Spleen (tissue), 11 donors: ENCODE data around the gene NOS1AP. TPM values are rescaled to one million over a fixed set of nuclear protein-coding genes. Genes with fewer than 3 reads are reported as not detected.

ENCODE experiments used
- DNase-seq: peaks from one replicate; pipeline ENCODE4 v3.0.0-alpha.2; 2020
- H3K27ac ChIP-seq, 8 donors: fragments of 200-600 bp; sonication (generic) in 7 of 8; 1 replicate in 4 of 8; 2 replicates in 4 of 8; pipeline versions ENCODE4 v1.5.0 to v1.8.0; 2016 to 2021; ENCODE audit warnings: inconsistent platforms in 4 of 8, mild to moderate bottlenecking in 4 of 8, moderate library complexity in 1 of 8
- H3K27me3 ChIP-seq, 7 donors: fragments of 200-600 bp; sonication (generic) in 6 of 7; replicated peaks in 1 of 7; 1 replicate in 4 of 7; 2 replicates in 3 of 7; pipeline versions ENCODE4 v1.5.0 to v1.8.0; 2016 to 2021; ENCODE audit warnings: inconsistent platforms in 3 of 7, mild to moderate bottlenecking in 1 of 7
- H3K36me3 ChIP-seq, 6 donors: fragments of 200-600 bp; sonication (generic) in 5 of 6; 1 replicate in 4 of 6; 2 replicates in 2 of 6; pipeline versions ENCODE4 v1.5.0 to v1.8.0; 2016 to 2021; ENCODE audit warnings: inconsistent platforms in 2 of 6
- H3K4me1 ChIP-seq, 6 donors: fragments of 200-600 bp; sonication (generic) in 5 of 6; 1 replicate in 3 of 6; 2 replicates in 3 of 6; pipeline versions ENCODE4 v1.5.0 to v1.8.0; 2016 to 2021; ENCODE audit warnings: inconsistent platforms in 3 of 6
- H3K4me3 ChIP-seq, 8 donors: fragments of 200-600 bp; sonication (generic) in 7 of 8; 1 replicate in 4 of 8; 2 replicates in 4 of 8; pipeline versions ENCODE4 v1.5.0 to v1.8.0; 2016 to 2021; ENCODE audit warnings: inconsistent platforms in 4 of 8, mild to moderate bottlenecking in 4 of 8, moderate library complexity in 2 of 8
- H3K9me3 ChIP-seq, 8 donors: fragments of 200-600 bp; sonication (generic) in 7 of 8; 1 replicate in 4 of 8; 2 replicates in 4 of 8; pipeline versions ENCODE4 v1.5.0 to v1.8.0; 2016 to 2021; ENCODE audit warnings: inconsistent platforms in 4 of 8
- POLR2A ChIP-seq, 3 donors: fragments of 450-650 bp; IDR thresholded peaks; one replicate each; pipeline ENCODE4 v1.5.1; 2017; ENCODE audit warnings: antibody characterized with exemption in 3 of 3, mild to moderate bottlenecking in 1 of 3
- POLR2AphosphoS5 ChIP-seq, 3 donors: sonication (generic); formaldehyde crosslinking; IDR thresholded peaks; one replicate each; pipeline ENCODE4 v1.5.1; 2017; ENCODE audit warnings: antibody characterized with exemption in 3 of 3
- WGBS, 5 donors: extraction: QIAGEN DNeasy Blood & Tissue Kit in 3 of 5; methylation state at CpG; one replicate each; pipeline versions ENCODE4 v1.1.5 to v1.1.7; 2013 to 2018; 5-methylcytosine and 5-hydroxymethylcytosine counted together
- intact Hi-C: fragments of 100-400 bp; cut with DNase I; formaldehyde crosslinking; loops from one replicate; pipeline ENCODE4 v1.15.0; 2023; ENCODE audit warnings: low total_unique reads
- polyA plus RNA-seq, 3 donors: library from polyadenylated mRNA; stranded (reverse); fragments of 200-250 nt; gene quantifications; one replicate each; pipeline ENCODE4 v1.2.1, GENCODE V29; 2013
- total RNA-seq, 7 donors: library from RNA; depleted of rRNA in 3 of 7; stranded (reverse); fragments of >200 nt in 3 of 7; fragmentation: NEBNext Ultra II Directional in 4 of 7; extraction: Animal tissue kit (Norgen Biotek cat#: 25700) in 4 of 7; gene quantifications; one replicate each; pipeline versions ENCODE4 v1.1.0 to v1.2.1, GENCODE V29; 2016 to 2021
- TF ChIP-seq, protein P1 (sequence below), 11 experiments: fragments of 200-600 bp in 7 of 11; fragments of 450-650 bp in 4 of 11; sonication (generic) in 4 of 11; IDR thresholded peaks in 8 of 11; conservative IDR thresholded peaks in 3 of 11; 1 replicate in 7 of 11; 2 replicates in 4 of 11; pipeline versions ENCODE4 v1.4.0 to v1.8.0; 2016 to 2021; ENCODE audit warnings: antibody characterized with exemption in 11 of 11, inconsistent platforms in 4 of 11, mild to moderate bottlenecking in 1 of 11
- donor health status: healthy with polysubstance abuse.
- donor health status: DM: no; HTN: no; CAD: no; lungs with moderate emphysema.
- donor health status: DM: no; HTN: no; CAD: no.
- donor health status: Bipolar disorder and iron deficiency.
- donor health status: healthy.
- donor health status: DM: no; HTN: no; CAD: no.
- donor health status: DM: yes; HTN: yes; CAD: no.

NOS1AP gene
- total and polyA plus RNA-seq, 10 donors, result 0.16 to 1.7 (median 0.60) TPM; not detected in 2

DNA sequence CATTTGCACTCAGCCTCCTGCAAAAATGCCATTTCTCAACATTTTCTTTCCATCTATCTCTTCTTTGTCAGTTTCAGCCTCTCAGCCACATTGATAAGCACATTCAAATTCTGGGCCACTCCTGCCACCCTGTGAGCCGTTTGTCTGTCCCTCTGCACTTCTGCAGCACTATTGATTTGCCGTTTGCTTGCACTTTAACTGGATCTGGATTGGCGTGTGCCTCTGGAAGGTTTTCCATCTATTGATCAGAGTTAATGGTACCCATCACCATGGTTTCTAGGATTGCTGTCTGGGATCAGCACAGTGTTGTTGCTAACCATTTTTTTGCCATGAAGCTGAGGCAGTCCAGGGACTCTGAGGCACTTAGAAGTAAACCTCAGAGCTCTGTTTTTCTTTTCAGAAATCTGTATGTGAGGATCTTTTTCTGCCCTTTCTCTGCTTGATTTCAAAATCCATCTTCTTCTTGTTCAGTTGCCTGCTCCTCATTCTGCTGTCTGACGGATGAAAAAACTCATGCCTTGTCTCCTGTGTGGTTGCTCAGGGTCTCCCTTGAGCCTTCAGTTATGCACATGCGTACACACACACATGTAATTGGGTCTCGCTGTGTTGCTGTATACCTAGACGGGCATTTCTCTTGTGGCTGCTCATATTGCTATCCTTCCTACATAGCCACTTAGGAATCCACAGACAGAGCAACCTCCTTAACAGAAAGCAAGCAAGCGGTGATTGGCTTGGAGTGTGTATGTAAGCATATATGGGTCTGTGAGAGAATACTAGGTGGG, 67.9 kb downstream of the NOS1AP start:
- no peaks in the 10 kb centered on the region for H3K4me1 ChIP-seq
- DNase-seq, result no peak
- intact Hi-C loops, result no loop called here
- H3K36me3 ChIP-seq, result no peaks in the 10 kb centered on the region
- no peaks in the 10 kb centered on the region for H3K9me3 ChIP-seq
- TF ChIP-seq, protein P1, sequence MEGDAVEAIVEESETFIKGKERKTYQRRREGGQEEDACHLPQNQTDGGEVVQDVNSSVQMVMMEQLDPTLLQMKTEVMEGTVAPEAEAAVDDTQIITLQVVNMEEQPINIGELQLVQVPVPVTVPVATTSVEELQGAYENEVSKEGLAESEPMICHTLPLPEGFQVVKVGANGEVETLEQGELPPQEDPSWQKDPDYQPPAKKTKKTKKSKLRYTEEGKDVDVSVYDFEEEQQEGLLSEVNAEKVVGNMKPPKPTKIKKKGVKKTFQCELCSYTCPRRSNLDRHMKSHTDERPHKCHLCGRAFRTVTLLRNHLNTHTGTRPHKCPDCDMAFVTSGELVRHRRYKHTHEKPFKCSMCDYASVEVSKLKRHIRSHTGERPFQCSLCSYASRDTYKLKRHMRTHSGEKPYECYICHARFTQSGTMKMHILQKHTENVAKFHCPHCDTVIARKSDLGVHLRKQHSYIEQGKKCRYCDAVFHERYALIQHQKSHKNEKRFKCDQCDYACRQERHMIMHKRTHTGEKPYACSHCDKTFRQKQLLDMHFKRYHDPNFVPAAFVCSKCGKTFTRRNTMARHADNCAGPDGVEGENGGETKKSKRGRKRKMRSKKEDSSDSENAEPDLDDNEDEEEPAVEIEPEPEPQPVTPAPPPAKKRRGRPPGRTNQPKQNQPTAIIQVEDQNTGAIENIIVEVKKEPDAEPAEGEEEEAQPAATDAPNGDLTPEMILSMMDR (IDR thresholded peaks at IDR 0.05 in 8 of 11, conservative IDR thresholded peaks at IDR 0.05 in 3 of 11), result no peak
- H3K4me3 ChIP-seq, result no peak overlapping the region
- H3K27me3 ChIP-seq, result peaks cover 0 to 15% (median 0%) of the 10 kb centered on the region in 7 donors
- no peak overlapping the region for H3K27ac ChIP-seq
- 74 to 79% (median 76%) methylated on average over 8 of the region's 8 CpGs for WGBS, 5 donors

DNA sequence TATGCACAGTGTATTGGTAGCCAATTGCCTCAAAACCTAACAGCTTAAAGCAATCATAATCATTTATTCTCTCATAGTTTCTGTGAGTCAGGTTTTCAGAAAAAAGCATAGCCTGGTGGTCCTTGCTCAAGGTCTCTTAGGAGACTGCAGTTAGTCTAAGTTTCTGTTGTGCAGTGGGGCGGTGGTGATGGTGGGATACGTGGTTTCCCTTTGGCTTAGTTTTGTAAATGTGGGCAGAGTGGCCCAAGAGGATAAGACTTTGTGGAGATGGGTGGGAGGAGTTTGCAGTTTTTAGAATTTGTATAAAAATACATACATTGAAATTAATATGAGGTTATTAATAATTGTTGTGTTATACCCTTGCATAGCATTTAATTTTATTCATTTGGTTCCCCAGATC, 68.6 kb downstream of the NOS1AP start:
- WGBS, 5 donors, result 34 to 54% (median 37%) methylated on average over 2 of the region's 2 CpGs
- intact Hi-C loops, result no loop called here
- no peak overlapping the region for H3K27ac ChIP-seq

DNA sequence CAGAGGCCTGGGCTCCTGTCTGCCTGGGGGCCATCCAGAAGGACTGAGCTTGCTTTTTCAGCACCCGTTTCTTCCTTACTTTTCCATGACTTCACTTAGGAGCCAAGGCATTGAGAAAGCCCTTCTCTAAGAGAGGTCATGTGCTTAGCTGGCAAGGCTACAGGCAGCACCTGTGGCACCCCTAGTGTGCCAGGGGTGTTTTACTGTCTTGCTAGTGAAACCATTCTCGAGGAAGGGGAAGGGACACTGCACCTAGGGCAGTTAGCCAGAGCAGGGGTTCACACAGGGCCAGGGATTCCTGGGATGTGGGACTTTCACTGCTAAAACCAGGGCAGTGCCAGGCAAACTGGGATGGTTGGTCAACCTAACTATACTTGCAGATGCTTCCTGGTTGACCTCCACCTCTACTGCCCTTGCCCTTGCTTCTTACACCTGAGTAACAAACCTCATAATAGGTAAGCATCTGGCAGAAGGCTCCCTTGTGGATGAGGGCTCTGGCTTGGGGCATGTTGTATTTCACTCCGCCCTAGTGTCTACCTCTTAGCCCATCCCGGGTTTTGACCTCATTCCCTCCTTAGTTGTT, 69.2 kb downstream of the NOS1AP start:
- TF ChIP-seq, protein P1 (IDR thresholded peaks at IDR 0.05 in 8 of 11, conservative IDR thresholded peaks at IDR 0.05 in 3 of 11), result no peak
- TF ChIP-seq POLR2A (IDR thresholded peaks at IDR 0.05), result no peak
- TF ChIP-seq POLR2AphosphoS5 (IDR thresholded peaks at IDR 0.05), result no peak
- Histone ChIP-seq H3K27ac (no peak overlapping the region), H3K4me3 (no peak overlapping the region), H3K36me3 (no peaks in the 10 kb centered on the region), H3K9me3 (no peaks in the 10 kb centered on the region), H3K27me3 (peaks cover 0 to 26% (median 0%) of the 10 kb centered on the region in 7 donors), H3K4me1 (no peaks in the 10 kb centered on the region)
- intact Hi-C loops, result no loop called here
- 17 to 43% (median 22%) methylated on average over 4 of the region's 4 CpGs for whole genome bisulfite sequencing, 5 donors
- DNase-seq, result no peak

More for the DNA sequence above, 68.6 kb downstream of the NOS1AP start:
- H3K4me1 ChIP-seq, result no peaks in the 10 kb centered on the region
- no peak for TF ChIP-seq POLR2AphosphoS5 (IDR thresholded peaks at IDR 0.05)
- TF ChIP-seq POLR2A (IDR thresholded peaks at IDR 0.05), result no peak
- TF ChIP-seq, protein P1 (IDR thresholded peaks at IDR 0.05 in 8 of 11, conservative IDR thresholded peaks at IDR 0.05 in 3 of 11), result no peak
- no peak for DNase-seq
- H3K9me3 ChIP-seq, result no peaks in the 10 kb centered on the region
- no peak overlapping the region for H3K4me3 ChIP-seq
- peaks cover 0 to 22% (median 0%) of the 10 kb centered on the region in 7 donors for H3K27me3 ChIP-seq
- H3K36me3 ChIP-seq, result no peaks in the 10 kb centered on the region

DNA sequence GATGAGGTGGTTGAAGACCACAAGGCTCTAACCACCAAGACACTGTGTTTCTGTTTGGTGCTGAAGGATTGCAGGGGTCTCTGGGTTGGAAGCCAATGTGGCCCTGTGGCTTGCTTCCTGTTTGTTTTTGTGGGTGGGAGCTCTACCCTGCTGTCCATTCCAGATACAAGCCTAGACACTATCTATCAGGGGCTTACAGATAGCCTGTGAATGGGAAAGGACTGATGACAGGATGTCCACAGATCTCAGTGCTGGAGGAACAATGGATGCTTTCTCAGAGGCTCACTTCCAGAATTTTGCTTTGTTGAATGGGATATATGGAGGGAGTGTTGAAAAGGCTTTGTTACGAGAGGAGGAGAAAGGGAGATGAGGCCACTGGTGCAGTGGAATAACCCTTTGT, 69.7 kb downstream of the NOS1AP start:
- no peaks in the 10 kb centered on the region for H3K4me1 ChIP-seq
- intact Hi-C loops, result no loop called here
- DNase-seq, result no peak
- H3K9me3 ChIP-seq, result no peaks in the 10 kb centered on the region
- 87 to 92% (median 90%) methylated on average over 1 of the region's 1 CpG for WGBS, 5 donors
- H3K27ac ChIP-seq, result no peak overlapping the region
- no peak overlapping the region for H3K4me3 ChIP-seq
- no peak for TF ChIP-seq POLR2A (IDR thresholded peaks at IDR 0.05)
- no peak for TF ChIP-seq POLR2AphosphoS5 (IDR thresholded peaks at IDR 0.05)
- TF ChIP-seq, protein P1 (IDR thresholded peaks at IDR 0.05 in 8 of 11, conservative IDR thresholded peaks at IDR 0.05 in 3 of 11), result no peak
- peaks cover 0 to 26% (median 0%) of the 10 kb centered on the region in 7 donors for H3K27me3 ChIP-seq
- H3K36me3 ChIP-seq, result no peaks in the 10 kb centered on the region
